HG02759 (cell line): Measurements from ENCODE around the gene ALDH1L1.

ENCODE experiments used
- ATAC-seq: cut with Tn5 transposase; IDR thresholded peaks from one replicate; pipeline ENCODE4 v1.9.1; 2021; ENCODE audit warnings: mild to moderate bottlenecking, moderate library complexity; ENCODE audit not compliant: unreplicated experiment

The ALDH1L1 gene

DNA sequence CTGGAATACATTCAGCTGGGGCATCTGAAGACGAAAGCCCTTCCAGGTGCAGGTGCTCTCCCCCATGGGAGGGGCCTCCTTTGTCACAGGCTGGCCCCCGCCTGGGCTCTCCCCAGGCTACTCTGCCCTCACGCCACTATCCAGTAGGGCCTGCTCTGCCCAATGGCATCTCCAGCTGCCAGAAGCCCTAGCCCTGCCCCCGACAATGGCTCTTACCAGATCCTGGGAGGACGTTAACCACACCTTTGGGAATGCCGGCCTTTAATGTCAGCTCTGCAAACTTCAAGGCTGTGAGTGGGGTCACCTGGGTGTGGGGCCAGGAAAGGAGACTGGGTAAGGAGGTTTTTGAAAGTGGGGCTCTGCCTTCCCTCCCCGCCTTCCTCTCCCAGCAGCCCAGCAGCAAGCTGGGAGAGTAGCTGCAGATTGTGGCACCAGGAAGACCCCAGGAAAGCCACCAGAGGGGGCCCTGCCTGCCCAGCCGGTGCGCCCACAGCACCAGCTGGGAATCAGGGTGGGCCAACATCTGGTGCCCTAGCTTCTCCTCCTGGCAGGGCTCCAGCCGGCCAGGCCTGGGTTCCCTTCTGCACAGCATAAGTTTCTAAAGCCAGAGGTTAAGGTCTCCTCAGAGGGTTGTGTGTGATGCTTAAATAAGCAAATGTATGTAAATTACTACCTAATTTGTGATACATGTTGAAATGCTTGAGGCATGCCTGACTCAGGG lies 56.1 kb downstream of the ALDH1L1 start:
- no peak for ATAC-seq

DNA sequence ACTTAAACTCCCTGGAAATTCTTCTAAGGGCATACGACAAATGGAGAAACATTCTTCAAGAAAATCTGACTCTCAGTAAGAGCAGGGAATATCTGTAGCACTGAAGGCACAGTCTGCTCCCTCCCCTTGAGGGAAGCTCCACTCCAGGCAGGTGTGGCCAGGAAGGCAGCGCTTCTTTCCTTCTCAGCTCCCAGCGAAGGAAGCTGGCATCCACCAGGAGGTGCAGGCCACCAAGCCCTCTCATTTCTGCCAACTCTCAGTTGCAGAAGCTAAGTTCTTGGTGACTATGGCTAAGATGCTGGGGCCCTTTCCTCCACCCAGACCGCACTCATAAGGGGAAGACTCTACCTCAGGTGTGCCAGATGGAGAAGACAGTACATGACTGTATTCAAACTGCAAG lies 58.8 kb downstream of the ALDH1L1 start:
- no peak for ATAC-seq

- ATAC-seq, result no peak
Measured at GRCh38 chr3:126121074-126121473, 59.3 kb downstream of the ALDH1L1 start.

- no peak for ATAC-seq
Measured at GRCh38 chr3:126119976-126120375, 60.4 kb downstream of the ALDH1L1 start.

DNA sequence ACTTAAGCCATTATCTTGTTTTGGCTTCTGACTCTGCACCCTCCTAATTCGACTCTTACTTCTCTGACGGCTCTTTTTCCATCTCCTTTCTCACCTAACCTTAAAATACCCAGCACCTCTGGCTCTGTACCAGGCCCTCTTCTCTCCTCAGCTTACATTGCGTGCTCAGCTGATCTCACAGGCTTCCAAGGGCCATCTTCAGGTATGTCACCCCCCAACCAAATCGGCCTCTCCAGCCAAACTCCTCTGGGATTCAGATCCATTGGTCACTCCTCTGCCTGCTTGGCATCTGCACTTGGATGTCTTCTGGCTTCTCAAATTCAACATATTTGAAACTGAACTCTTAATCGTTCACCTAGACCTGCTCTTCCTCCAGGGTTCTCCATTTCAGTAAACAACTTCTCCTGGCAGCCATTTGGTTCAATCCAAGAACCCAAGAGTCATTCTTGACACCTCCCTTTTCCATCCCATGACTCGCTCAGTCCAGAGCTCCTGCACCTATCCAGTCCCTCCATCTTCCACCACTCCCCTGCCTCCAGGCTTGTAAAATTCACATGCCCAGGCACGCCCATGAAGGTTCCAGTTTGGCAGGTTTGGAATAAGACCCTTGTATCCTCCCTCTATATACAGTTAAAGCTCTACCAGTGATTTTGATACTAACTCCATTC lies 61.2 kb downstream of the ALDH1L1 start:
- ATAC-seq, result no peak

DNA sequence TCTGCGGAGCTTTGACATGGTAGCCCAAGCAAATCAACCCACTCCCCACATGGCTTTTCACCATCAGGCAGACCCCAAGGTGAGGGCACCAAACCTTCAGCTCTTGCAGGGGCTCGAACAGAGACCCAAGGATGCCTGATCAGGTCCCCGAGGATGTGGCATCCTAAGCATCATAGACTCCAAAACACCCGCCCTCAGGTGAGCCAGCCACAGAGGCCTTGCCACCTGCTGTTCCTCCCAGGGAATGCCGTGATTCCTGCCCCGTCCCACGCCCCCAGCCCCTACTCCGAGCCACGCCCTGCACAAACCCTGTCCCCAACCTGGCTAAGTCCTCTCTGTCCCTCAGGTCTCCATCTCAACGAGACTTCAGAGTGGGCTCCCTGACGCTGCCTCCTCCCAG lies 61.8 kb downstream of the ALDH1L1 start:
- ATAC-seq, result no peak

GRCh38 chr3:126117786-126118185 lies 62.6 kb downstream of the ALDH1L1 start:
- no peak for ATAC-seq

DNA sequence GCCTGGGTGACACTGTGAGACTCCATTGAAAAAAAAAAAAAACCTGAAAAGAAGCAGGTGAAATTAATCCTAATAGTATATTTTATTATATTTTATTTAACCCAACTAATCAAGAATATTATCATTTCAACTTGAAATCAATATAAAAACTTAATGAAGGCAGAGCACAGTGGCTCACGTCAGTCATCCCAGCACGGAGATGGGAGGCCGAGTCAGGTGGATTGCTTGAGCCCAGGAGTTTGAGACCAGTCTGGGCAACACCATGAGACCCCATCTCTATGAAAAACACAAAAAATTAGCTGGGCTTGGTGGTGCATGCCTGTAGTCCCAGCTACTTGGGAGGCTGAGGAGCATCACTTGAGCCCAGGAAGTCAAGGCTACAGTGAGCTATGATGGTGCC lies 63.2 kb downstream of the ALDH1L1 start:
- ATAC-seq, result no peak

GRCh38 chr3:126116526-126116925 lies 63.9 kb downstream of the ALDH1L1 start:
- no peak for ATAC-seq

GRCh38 chr3:126114443-126115386 lies 65.7 kb downstream of the ALDH1L1 start:
- ATAC-seq, result no peak

GRCh38 chr3:126113733-126114442 lies 66.5 kb downstream of the ALDH1L1 start:
- no peak for ATAC-seq

DNA sequence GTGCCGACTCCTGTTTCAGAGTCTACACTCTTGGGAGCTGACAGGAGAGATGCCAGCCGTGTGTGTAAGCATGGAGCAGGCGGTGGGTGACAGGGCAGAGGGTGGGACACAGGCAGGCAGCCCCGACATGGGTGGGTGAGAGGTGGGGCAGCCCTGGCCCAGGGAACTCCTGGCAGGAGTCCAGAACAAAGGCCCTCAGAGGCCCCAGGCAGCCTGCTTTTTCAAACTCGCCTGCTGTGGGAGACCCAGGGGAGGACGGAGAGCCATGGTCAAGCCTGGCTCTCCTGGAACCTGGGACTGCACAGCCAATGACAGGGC lies 67.2 kb downstream of the ALDH1L1 start:
- ATAC-seq, result no peak

- no peak for ATAC-seq
Measured at GRCh38 chr3:126112531-126113237, 67.7 kb downstream of the ALDH1L1 start.

DNA sequence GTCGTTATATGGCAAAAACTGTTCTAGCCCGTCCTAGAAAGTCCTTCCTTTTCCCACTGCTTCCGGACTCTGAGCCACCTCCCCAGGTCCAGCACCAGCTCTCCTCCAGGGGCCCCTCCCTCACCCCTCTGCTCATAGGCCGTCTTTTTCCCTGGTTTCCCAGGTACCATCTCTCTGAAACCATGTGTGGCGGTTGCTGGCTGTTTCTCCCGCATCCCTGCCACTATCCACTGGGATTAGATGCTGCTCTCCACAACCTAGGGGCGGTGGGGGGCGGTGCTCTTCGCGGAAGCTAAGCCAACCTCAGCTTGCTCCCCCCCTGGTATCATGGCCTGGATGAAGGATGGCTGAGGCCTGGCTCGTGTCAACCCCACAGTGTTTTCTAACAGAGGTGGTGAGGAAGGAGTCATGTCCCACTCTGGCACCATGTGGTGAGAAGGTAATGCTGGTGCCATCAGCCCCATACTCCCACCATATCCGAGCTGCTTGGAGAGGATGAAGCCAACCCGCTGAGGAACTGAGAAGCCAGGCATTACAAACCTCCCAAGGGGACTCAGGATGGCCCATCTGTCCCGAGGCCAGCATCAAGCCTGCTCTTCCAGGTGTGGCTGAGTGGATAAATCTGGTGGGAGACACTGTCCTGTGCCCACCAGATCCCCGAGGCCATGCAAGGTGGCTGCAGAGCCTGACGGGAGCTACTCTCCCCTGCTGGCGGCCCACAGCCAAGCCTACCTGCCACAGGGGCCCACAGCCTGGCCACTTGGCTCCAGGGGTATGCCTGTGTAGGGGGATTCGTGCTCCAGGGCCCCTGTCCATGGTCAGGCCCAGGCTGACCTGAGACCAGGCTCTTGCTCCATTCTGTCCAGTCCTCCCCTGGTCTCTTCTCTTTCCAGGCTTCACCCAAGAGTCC lies 68.6 kb downstream of the ALDH1L1 start:
- no peak for ATAC-seq

- no peak for ATAC-seq
Measured at GRCh38 chr3:126111126-126111551, 69.2 kb downstream of the ALDH1L1 start.

GRCh38 chr3:126110431-126111125 lies 69.8 kb downstream of the ALDH1L1 start:
- no peak for ATAC-seq

DNA sequence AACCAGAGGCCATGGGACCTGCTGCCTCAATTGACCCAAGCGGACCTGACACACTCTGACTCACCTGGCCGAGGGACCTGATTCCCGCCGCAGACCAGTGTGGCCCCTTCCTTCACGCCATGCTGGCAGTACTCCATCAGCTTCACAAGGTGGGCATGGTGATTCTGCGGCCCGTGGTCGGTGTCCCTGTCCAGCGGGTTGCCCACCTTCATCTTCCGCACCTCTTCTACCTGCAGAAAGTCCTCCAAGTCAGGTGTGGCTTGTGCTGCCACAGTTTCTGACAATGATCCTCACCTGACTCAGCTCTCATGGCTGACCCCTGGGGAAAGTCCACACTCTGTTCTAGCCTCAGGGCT lies 70.5 kb downstream of the ALDH1L1 start:
- ATAC-seq, result no peak

GRCh38 chr3:126109146-126109879 lies 71.1 kb downstream of the ALDH1L1 start:
- ATAC-seq, result no peak
